RCC 7860 (cell line): Measurements from ENCODE around the gene LIPT1.
"Not testable (repeated sequence)": the region's sequence is repeated elsewhere in the genome, so short reads cannot be mapped to it uniquely, and the experiment has no call there.

ENCODE experiments used
- DNase-seq: peaks from one replicate; pipeline ENCODE4 v3.0.0-alpha.2; 2015; ENCODE audit warnings: low spot score
- FAIRE-seq: peaks from 2 replicates; lab custom pipeline; 2012; peaks lifted over from hg19 to GRCh38; lab: Jason Lieb, UNC

Gene LIPT1

DNA sequence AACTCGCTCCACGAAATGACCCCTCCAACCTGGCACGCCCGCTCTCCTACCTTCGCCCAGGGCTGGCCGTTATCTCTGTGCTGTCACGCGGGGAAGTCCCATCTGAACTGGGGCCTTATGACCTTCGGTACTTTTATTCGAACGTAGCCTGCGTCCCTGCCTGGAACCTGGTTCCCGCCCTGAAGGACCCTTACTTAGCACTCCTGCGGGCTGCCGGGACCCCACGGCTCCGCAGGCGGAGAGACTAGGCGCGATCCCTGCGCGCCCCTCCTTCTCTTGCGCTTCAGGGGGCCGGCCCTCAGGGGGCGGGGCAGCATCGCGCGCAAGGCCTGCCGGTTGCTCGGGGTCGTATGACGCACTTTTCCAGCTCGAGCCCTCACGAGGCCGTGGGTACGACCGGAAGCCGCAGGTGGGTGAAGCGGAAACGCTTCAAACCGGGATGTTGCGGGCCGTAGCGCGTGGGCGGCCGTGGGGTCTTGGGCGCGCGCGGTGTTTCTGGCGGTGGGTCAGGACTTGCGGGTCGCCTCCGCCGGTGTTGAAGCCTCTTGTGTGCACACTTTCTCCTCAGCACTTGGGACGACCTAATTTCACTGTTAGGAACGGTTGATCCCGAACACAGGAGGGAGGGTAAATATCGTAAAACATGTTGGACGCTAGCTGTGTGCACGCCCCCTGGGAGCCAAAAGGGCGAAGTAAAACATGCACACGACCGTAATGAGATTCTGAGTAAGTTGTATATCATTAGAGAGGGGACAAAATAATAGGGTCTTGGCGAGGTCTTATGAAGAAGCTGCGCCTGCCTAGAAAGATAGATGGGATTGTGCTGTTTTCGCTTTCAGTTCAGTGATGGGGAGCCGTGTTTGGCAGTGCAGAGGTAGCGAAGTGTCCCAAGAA, at the start of gene LIPT1, which contains the start of gene TSGA10:
Gene LIPT1 (plus strand): TSS at position 325 of the 894 bp plus-strand sequence. CDS start 6,991 bp downstream, outside the sequence.
Gene TSGA10 (minus strand): TSS at position 300 of the 894 bp plus-strand sequence. CDS start 45,503 bp downstream, outside the sequence.
- peak; percentile 72 for DNase-seq
- FAIRE-seq = no peak

DNA sequence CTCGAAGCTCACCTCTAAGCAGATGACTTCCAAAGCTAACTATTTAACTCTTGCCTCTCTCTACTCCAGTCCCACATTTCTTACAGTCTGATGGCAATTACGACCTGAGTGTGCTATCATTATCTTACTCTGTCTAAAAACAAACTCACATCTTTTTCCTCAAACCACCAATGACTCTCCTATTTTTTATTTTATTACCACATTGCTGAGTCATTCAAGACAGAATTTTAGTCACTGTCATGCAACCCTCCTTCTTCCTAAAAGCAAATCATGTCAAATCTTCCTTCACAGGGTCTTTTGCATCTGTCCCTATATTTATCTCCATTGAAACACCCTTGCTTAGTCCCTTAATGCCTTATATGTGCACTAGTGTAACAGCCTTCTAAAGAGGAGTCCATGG, 47.9 kb upstream of the LIPT1 start:
- no peak for FAIRE-seq
- no peak for DNase-seq

DNA sequence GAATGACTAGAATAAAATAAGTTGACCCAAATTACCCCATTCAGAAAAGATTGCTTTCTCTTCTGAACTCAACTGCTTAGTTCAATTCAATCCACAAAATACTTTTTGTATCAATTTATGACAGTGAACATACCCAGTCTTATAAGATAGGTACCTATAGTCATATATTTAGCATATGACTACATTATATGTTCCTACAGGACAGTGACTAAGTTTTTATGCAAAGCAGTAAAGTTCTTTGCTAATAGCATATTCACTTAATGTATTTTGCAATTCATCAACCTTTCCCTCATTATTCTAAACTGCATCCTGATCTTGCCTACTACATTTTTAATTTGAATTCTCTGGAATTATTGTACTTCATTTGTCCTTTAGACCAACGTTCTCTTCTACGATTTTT, 43.5 kb upstream of the LIPT1 start:
- DNase-seq (no peak), FAIRE-seq (no peak)

DNA sequence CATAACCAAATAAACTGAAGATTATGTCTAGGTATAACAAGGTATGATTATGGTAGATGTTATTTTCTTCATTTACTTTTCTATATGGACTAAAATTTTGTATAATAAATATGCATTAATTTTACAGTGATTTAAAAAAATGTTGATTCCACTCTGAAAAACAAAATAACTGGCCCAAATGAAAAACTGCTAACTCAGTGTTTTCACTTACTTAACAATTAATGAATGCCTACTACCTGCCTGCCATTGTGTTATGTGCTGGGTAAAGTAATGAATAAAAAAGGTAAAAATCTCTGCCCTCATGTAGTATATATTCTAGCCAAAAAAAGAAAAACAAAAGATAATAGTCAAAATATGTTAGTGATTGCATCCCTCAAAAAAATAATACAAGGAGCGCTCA, 42.8 kb upstream of the LIPT1 start:
- DNase-seq = no peak
- no peak for FAIRE-seq

- DNase-seq (no peak), FAIRE-seq (no peak)
Measured at GRCh38 chr2:99112617-99113016, 42.1 kb upstream of the LIPT1 start.

- FAIRE-seq (no peak), DNase-seq (no peak)
Measured at GRCh38 chr2:99127981-99128380, 26.8 kb upstream of the LIPT1 start.

DNA sequence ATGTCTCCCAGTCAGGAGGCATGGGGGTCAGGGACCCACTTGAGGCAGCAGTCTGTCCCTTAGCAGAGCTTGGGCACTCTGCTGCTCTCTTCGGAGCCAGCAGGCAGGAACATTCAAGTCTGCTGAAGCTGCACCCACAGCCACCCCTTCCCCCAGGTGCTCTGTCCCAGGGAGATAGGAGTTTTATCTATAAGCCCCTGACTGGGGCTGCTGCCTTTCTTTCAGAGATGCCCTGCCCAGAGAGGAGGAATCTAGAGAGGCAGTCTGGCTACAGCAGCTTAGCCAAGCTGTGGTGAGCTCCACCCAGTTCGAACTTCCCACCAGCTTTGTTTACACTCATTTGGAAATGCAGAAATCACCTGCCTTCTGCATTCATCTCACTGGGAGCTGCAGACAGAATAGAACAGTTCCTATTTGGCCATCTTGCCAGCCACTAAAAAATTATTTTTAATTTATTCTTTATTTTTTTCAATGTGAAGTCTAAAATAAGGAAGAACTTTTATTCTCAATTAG, 19.7 kb upstream of the LIPT1 start:
- FAIRE-seq, DNase-seq: not testable (repeated sequence)

GRCh38 chr2:99139003-99139402, 15.8 kb upstream of the LIPT1 start:
- peak; percentile 37 for DNase-seq
- peak; percentile 82 for FAIRE-seq

DNA sequence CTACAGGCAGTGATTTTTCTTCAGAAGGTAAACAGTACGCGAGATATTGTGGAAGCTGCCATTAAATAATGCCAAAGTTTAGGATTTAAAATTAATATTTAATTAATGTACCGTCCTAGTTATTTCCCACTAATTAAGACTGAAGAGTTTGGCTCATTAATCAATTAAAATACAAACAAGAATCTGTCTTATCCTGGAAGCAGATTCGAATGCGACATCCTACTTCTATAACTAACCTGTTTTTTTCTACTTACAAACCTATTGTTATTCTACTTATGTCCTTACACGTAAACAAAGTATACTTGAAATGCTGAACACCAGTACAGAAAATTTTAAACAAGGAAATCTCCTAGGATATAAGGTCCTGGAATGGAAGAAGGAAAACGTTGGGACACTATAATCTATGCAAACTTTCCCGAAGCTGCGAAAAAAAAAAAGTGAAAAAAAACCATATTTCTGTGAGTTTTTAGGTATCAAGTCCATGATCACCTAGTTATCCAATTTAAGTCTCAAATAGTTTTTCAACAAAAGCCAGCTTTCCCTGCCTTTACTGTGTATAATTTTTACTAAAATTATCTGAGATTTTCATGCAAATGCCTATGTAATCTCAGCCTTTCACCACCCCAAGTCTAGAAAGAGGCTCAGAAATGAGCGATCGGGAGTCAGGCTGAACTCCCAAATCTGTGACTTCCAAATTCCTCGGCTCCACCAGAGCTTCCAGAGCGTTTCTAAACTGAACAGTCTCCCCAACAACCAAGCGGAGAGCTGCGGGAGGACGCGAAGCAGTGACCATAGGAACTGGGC, 14.5 kb upstream of the LIPT1 start:
- no peak for DNase-seq
- no peak for FAIRE-seq

DNA sequence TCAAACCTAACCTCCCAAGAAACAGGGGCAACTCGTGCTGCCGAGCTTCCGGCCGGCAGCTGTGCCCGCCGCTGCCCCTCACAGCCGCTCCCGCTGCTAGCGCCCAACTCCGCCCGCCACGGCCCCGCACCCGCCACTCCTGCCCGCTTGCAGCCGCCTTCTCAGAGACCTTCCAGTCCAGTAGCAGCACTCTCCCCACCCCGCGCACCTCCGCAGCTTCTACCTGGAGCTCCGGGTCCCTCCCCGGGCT, 14.0 kb upstream of the LIPT1 start:
- FAIRE-seq (no peak), DNase-seq (peak; percentile 54)

- FAIRE-seq = no peak
- peak; percentile 77 for DNase-seq
Measured at GRCh38 chr2:99141110-99142108, 13.4 kb upstream of the LIPT1 start, which contains the start of gene C2orf15. C2orf15 (plus strand) TSS chr2:99141707; CDS start chr2:99150559, 8,852 bp downstream.

- no peak for FAIRE-seq
- no peak for DNase-seq
Measured at GRCh38 chr2:99150706-99151105, 4.1 kb upstream of the LIPT1 start.

GRCh38 chr2:99152199-99152895, 2.4 kb upstream of the LIPT1 start:
- DNase-seq (no peak), FAIRE-seq (no peak)

- no peak for DNase-seq
Measured at GRCh38 chr2:99153921-99154604, 704 bp upstream of the LIPT1 start.

GRCh38 chr2:99156891-99157290, 2.1 kb downstream of the LIPT1 start:
- no peak for DNase-seq
- no peak for FAIRE-seq

More at GRCh38 chr2:99153921-99154604, 704 bp upstream of the LIPT1 start:
- FAIRE-seq = no peak

GRCh38 chr2:99158599-99158998, 3.8 kb downstream of the LIPT1 start:
- FAIRE-seq = no peak
- no peak for DNase-seq

GRCh38 chr2:99159594-99159993, 4.8 kb downstream of the LIPT1 start:
- DNase-seq (peak; percentile 54), FAIRE-seq (peak; percentile 43)

GRCh38 chr2:99166218-99166617, 11.5 kb downstream of the LIPT1 start:
- no peak for FAIRE-seq

DNA sequence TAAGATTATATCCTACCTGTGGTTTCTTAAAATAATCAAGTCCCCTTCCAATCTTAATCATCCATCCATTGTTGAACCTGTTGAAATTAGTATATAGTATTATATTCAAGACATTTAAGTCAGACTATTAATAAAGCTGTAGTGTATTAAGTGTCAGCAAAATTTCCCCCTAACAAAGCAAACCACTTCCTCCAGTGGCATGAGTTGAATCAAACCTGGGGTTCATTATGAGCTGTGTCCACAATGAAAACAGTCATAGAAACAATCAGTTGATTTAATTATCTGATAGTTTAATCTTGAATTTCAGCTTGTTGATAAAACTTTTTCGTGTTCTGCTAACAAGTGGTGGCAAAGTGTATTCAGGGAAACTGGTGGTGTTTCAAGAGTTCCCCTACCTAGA, 14.8 kb downstream of the LIPT1 start:
- no peak for DNase-seq
- no peak for FAIRE-seq

More at GRCh38 chr2:99166218-99166617, 11.5 kb downstream of the LIPT1 start:
- no peak for DNase-seq
